Activated T-helper 2 cell treated with anti-CD3 and anti-CD28 coated beads, Interferon-gamma antibody, Interleukin-2, Interleukin-4, amounts not matched to agents 10 μg/mL and 5 μg/mL and 100 μg/mL, durations not matched to agents 14 hours and 24 hours and 36 hours (primary cell): ENCODE data around the gene NOVA1. TPM values are rescaled to one million over a fixed set of nuclear protein-coding genes. Genes with fewer than 3 reads are reported as not detected.

Experiments
- DNase-seq: peaks from one replicate; pipeline ENCODE4 v3.0.0; 2021; ENCODE audit warnings: low spot score
- H3K27ac Mint-ChIP-seq: one replicate; pipeline ENCODE4 v1.8.0; 2021; ENCODE audit warnings: mixed read lengths
- H3K27me3 Mint-ChIP-seq: one replicate; pipeline ENCODE4 v1.8.0; 2021; ENCODE audit warnings: low read depth, mixed read lengths
- H3K36me3 Mint-ChIP-seq: one replicate; pipeline ENCODE4 v1.8.0; 2021; ENCODE audit warnings: low read depth, mixed read lengths
- H3K4me1 Mint-ChIP-seq: one replicate; pipeline ENCODE4 v1.8.0; 2021; ENCODE audit warnings: low read depth, mixed read lengths
- H3K4me3 Mint-ChIP-seq: one replicate; pipeline ENCODE4 v1.8.0; 2021; ENCODE audit warnings: low read depth, mild to moderate bottlenecking, moderate library complexity, mixed read lengths
- H3K9me3 Mint-ChIP-seq: one replicate; pipeline ENCODE4 v1.8.0; 2021; ENCODE audit warnings: mixed read lengths
- intact Hi-C: fragments of 100-400 bp; cut with micrococcal nuclease; formaldehyde crosslinking; loops from one replicate; pipeline ENCODE4 v1.15.1; 2023
- total RNA-seq: library from RNA; stranded (reverse); gene quantifications from 2 replicates; pipeline ENCODE4 v1.2.3, GENCODE V29; 2022

NOVA1 gene
- total RNA-seq, 1 donor from 2014 or later: 0.25 TPM

DNA sequence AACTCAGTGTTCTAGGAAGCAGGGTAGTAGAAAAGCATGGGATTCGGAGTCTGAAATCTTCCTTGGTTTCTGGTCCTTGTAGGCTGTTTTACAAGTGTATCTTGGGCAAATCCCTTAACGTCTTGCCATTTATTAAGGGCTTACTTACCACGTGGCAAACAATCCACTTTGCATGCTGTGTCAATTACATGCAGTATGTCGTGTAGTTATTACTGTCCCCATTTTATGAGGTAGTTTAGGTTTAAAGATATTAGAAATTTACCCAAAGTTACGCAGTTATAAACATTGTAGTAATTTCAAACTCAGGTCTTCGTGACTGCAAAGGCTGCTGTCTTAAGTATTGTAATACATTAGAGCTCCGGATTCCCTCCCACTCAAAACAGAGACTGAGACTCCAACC lies 1.5 kb upstream of the NOVA1 start:
- Mint-ChIP-seq H3K27ac (no peak overlapping the region), H3K27me3 (peaks cover 16% of the 10 kb centered on the region), H3K9me3 (no peaks in the 10 kb centered on the region), H3K36me3 (no peaks in the 10 kb centered on the region), H3K4me1 (no peaks in the 10 kb centered on the region), H3K4me3 (no peak overlapping the region)
- DNase-seq: no peak
- intact Hi-C loops: no loop called here

- Mint-ChIP-seq H3K9me3 (no peaks in the 10 kb centered on the region), H3K4me1 (no peaks in the 10 kb centered on the region), H3K36me3 (no peaks in the 10 kb centered on the region), H3K27me3 (peaks cover 16% of the 10 kb centered on the region), H3K27ac (peak overlapping the region; percentile 7), H3K4me3 (peak overlapping the region; percentile 37)
- intact Hi-C loops: no loop called here
- DNase-seq: no peak
Measured at GRCh38 chr14:26598672-26599131, 869 bp upstream of the NOVA1 start.

DNA sequence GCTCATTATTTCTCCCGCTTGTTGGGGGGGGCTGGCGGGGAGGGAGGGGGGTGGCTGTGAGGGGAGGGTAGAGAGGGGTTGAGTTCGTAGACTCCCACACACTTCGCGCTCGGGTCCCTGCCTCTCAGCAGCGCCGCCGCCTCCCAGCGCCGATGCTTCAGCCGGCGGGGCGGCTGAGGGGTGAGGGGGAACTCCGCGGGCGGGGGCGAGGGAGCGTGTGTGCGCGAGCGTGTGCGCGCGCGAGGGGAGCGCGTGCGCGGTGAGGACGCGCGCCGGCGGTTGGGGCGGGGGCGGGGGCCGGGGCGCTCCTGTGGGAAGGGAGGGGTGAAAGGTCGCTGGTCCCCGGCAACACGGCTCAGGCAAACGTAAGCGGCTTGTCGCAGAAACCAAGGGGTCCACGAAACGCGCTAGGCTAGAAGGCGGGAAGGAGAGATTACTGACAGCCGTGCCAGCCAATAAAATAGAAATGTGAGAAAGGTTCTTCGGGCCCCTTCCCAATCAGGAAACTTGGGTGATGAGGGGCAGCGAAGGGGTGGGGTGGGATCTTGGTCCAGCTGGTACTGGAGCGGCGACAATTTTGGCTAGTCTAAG lies 343 bp upstream of the NOVA1 start:
- no peaks in the 10 kb centered on the region for H3K36me3 Mint-ChIP-seq
- peaks cover 16% of the 10 kb centered on the region for H3K27me3 Mint-ChIP-seq
- H3K27ac Mint-ChIP-seq: no peak overlapping the region
- no peak for DNase-seq
- no peaks in the 10 kb centered on the region for H3K9me3 Mint-ChIP-seq
- peak overlapping the region; percentile 37 for H3K4me3 Mint-ChIP-seq
- no peaks in the 10 kb centered on the region for H3K4me1 Mint-ChIP-seq
- intact Hi-C loops: no loop called here

- intact Hi-C loops: no loop called here
- no peak for DNase-seq
- peak overlapping the region; percentile 51 for H3K4me3 Mint-ChIP-seq
- H3K9me3 Mint-ChIP-seq: no peaks in the 10 kb centered on the region
- no peaks in the 10 kb centered on the region for H3K36me3 Mint-ChIP-seq
- peaks cover 16% of the 10 kb centered on the region for H3K27me3 Mint-ChIP-seq
- no peak overlapping the region for H3K27ac Mint-ChIP-seq
- no peaks in the 10 kb centered on the region for H3K4me1 Mint-ChIP-seq
Measured at GRCh38 chr14:26597071-26597588, 703 bp downstream of the NOVA1 start.

GRCh38 chr14:26596543-26597061 lies 1.2 kb downstream of the NOVA1 start:
- Mint-ChIP-seq H3K27me3 (peaks cover 16% of the 10 kb centered on the region), H3K9me3 (no peaks in the 10 kb centered on the region), H3K27ac (no peak overlapping the region), H3K4me1 (no peaks in the 10 kb centered on the region), H3K36me3 (no peaks in the 10 kb centered on the region), H3K4me3 (peak overlapping the region; percentile 37)
- intact Hi-C loops: no loop called here
- DNase-seq: no peak

DNA sequence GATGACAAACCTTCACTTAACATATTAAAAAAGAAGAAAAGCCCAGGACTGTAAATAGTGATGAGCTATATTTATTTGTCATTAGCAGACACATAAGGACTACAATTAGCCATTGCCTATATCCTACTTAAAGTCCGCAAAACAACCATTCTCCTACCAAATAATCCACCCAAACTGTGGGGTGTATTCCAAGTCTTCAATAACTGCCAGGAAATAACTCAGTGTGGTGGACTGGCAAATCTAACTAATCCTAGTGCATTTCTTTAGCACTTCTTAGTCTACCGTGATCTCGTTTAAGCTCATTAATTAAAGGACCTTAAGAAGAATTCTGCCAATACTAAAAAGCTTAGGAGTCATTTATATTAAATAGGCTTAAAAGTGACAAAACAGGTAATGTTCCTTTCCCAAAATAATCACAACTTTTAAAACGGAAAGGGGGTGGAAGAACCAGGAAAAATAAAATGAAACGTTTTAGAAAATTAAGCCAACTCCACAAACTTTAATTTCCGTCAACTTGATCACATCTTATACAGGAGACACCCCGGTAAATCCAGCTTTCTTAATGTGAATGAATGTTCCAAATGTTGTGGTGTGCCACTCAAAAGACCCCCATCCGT lies 1.8 kb downstream of the NOVA1 start:
- H3K27me3 Mint-ChIP-seq: peaks cover 16% of the 10 kb centered on the region
- no peaks in the 10 kb centered on the region for H3K4me1 Mint-ChIP-seq
- H3K9me3 Mint-ChIP-seq: no peaks in the 10 kb centered on the region
- no peak overlapping the region for H3K27ac Mint-ChIP-seq
- H3K36me3 Mint-ChIP-seq: no peaks in the 10 kb centered on the region
- no peak overlapping the region for H3K4me3 Mint-ChIP-seq
- intact Hi-C loops: no loop called here
- no peak for DNase-seq

GRCh38 chr14:26594756-26595545 lies 2.9 kb downstream of the NOVA1 start:
- no peak for DNase-seq
- intact Hi-C loops: no loop called here
- Mint-ChIP-seq H3K27ac (no peak overlapping the region), H3K36me3 (no peaks in the 10 kb centered on the region), H3K9me3 (no peaks in the 10 kb centered on the region), H3K27me3 (peaks cover 16% of the 10 kb centered on the region), H3K4me3 (no peak overlapping the region), H3K4me1 (no peaks in the 10 kb centered on the region)

DNA sequence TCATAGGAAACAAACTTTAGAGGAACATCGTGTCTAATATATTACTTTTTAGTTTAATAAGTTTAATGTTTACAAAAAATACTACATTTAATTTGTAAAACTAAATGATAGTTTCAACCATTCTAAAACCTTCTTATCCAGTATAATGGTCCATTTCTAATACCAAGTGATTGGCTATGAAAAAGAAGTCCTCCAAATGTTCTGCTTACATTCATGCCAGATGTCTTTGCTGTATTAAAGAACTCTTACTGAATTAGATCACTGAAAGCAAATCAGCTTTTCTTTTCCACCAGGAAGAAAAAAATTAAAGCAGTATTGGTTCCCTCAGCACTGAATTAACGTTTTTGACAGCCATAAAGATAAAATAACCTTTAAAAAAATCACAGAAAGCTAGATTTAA lies 3.7 kb downstream of the NOVA1 start:
- Mint-ChIP-seq H3K27ac (no peak overlapping the region), H3K4me1 (no peaks in the 10 kb centered on the region), H3K4me3 (no peak overlapping the region), H3K9me3 (no peaks in the 10 kb centered on the region), H3K36me3 (no peaks in the 10 kb centered on the region), H3K27me3 (peaks cover 13% of the 10 kb centered on the region)
- intact Hi-C loops: no loop called here
- no peak for DNase-seq

DNA sequence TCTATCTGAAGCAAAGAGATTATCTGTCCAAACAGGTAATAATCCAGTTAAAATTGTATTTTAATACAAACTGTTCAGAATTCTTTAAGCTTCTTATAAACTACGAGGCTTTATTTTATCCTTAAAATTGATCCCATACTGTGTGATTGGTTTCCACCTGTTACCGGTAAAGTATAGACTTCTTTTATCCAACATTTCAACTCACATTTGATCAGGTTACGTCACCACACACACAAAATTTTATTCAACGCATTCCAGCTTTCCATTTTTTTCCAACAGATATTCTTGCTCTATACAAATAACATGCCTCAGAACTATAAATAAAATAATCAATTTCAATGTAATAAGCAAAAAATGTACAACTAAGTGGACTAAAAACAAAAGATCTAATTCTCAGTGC lies 4.5 kb downstream of the NOVA1 start:
- H3K27me3 Mint-ChIP-seq: peaks cover 6% of the 10 kb centered on the region

DNA sequence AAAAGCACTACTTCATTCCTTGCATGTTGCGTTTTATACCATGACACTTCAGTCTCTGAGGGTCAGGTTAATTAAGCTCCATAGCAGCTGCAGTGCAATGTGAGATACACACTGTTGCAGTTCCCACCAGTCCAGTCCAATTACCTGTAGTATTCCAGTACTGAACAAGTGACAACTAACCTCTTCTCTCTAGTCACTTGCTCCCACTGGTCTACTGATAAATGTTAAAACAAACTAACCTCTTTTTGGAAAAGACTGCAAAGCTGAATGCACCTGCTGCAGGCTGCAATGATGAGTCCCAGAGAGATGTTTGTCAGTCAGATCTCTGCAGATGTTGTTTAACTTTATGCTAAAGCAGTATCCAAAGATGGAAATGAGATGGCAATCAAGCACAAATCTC lies 7.9 kb downstream of the NOVA1 start:
- no peaks in the 10 kb centered on the region for H3K4me1 Mint-ChIP-seq
- no peaks in the 10 kb centered on the region for H3K36me3 Mint-ChIP-seq
- no peak overlapping the region for H3K27ac Mint-ChIP-seq
- H3K27me3 Mint-ChIP-seq: no peaks in the 10 kb centered on the region
- intact Hi-C loops: no loop called here
- DNase-seq: no peak
- H3K4me3 Mint-ChIP-seq: no peak overlapping the region
- H3K9me3 Mint-ChIP-seq: peaks cover 4% of the 10 kb centered on the region

More for the DNA sequence above, 4.5 kb downstream of the NOVA1 start:
- Mint-ChIP-seq H3K9me3 (no peaks in the 10 kb centered on the region), H3K27ac (no peak overlapping the region), H3K4me1 (no peaks in the 10 kb centered on the region), H3K36me3 (no peaks in the 10 kb centered on the region), H3K4me3 (no peak overlapping the region)
- intact Hi-C loops: no loop called here
- DNase-seq: no peak

DNA sequence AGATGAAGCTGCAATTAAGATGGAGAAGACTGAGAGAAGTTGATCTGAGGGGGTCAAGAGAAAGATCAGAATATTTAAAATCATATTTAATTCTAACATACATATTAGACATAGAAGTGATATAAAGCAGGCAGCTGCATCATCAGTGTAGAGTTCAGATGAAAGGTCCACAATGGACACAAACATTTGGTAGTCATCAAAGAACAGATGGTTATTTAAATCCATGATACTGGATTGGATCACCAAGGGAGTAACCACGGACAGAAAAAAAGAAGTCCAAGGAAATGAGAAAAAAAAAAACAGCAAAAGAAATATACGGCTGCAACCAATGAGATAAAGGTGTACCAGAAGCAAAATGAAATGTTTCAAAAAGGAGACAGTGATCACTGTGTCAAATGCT lies 20.1 kb downstream of the NOVA1 start:
- Mint-ChIP-seq H3K36me3 (no peaks in the 10 kb centered on the region), H3K4me1 (no peaks in the 10 kb centered on the region), H3K27me3 (no peaks in the 10 kb centered on the region), H3K9me3 (peaks cover 31% of the 10 kb centered on the region), H3K27ac (no peak overlapping the region), H3K4me3 (no peak overlapping the region)
- DNase-seq: no peak
- intact Hi-C loops: no loop called here

DNA sequence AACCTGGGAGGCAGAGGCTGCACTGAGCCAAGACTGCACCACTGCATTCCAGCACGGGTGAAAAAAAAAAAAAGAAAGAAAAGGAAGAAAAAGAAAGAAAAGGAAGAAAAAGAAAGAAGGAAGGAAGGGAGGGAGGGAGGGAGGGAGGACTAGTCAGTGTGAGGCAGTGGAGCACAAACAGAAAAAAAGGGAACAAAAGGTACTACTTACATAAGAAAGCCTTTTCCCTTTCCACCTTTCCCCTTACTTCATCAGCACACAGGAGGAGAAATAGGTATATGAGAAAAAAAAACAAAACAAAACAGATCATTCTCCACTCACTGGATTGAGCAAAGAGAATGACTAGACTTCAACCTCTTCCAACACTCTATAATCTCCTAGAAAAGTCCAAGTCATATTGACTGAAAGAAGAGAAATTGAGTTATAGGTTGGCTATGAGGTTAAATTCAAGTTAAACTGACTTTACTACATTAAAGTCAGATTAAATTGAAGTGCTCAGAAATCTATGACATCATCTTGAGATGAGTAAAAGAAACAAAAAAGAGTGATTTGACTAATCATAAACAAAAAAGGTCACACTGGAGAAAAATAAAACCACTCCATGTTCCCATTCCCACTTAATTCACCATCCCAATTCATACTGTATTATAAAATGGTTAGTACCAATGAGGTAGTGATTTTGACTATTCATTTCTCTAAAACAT lies 43.6 kb downstream of the NOVA1 start:
- H3K27me3 Mint-ChIP-seq: no peaks in the 10 kb centered on the region
- H3K27ac Mint-ChIP-seq: no peak overlapping the region
- no peak overlapping the region for H3K4me3 Mint-ChIP-seq
- no peak for DNase-seq
- peaks cover 26% of the 10 kb centered on the region for H3K9me3 Mint-ChIP-seq
- intact Hi-C loops: no loop called here
- H3K36me3 Mint-ChIP-seq: no peaks in the 10 kb centered on the region
- no peaks in the 10 kb centered on the region for H3K4me1 Mint-ChIP-seq
